Measurements from ENCODE around the gene GPR158. TPM values are rescaled to one million over a fixed set of nuclear protein-coding genes. Genes with fewer than 3 reads are reported as not detected.

GPR158 gene
- total and polyA plus RNA-seq, 2 of the 8 experiments (the other 6 are each of a cell fraction or from before 2014, with no cell fraction given), result 0.14 to 0.78 TPM

GRCh38 chr10:25232204-25232603 is 57.4 kb downstream of the GPR158 start (continued):
- no peak for TF ChIP-seq SUZ12 (IDR thresholded peaks at IDR 0.05; ENCODE audit: low read length)
- TF ChIP-seq E2F6 (IDR thresholded peaks at IDR 0.05), result no peak
- no peak for TF ChIP-seq CBX5 (IDR thresholded peaks at IDR 0.05; ENCODE audit: low read depth, low read length)
